Fibroblast of pulmonary artery (primary cell): Measurements from ENCODE around the gene TBCK.

ENCODE experiments used
- DNase-seq: peaks from one replicate; pipeline ENCODE4 v3.0.0-alpha.2; 2010; ENCODE audit warnings: low read depth
- H3K4me3 ChIP-seq: replicated peaks from 2 replicates; pipeline ENCODE4 v1.5.1; 2011; ENCODE audit warnings: low read depth, mild to moderate bottlenecking, control low read depth, low read length, moderate library complexity
- TF ChIP-seq, protein P1 (sequence below): IDR thresholded peaks from 2 replicates; pipeline ENCODE4 v1.5.1; 2011; ENCODE audit warnings: mild to moderate bottlenecking, control low read depth, low read length, inconsistent platforms; ENCODE audit errors: missing control alignments

Gene TBCK

DNA sequence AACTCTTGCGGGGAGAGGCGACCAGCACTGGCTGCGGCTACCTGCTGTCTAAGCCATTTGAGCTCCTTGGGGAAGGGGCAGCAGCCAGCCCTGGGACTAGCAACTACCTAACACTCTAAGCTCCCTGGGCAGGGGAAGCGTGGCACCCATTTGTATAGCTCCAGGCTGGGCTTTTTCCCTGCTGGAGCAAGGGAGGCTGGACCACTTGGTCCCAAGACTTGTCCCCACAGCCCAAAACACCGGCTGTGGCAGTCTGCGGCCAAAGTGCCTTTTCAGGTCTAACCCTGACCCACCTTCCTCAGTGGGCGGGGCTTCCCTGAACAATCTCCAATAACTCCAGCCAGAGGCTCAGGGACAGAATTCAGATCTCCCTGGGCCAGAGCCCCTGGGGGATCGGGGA lies 232.9 kb downstream of the TBCK start:
- DNase-seq = no peak
- H3K4me3 ChIP-seq = no peak overlapping the region
- TF ChIP-seq, protein P1, sequence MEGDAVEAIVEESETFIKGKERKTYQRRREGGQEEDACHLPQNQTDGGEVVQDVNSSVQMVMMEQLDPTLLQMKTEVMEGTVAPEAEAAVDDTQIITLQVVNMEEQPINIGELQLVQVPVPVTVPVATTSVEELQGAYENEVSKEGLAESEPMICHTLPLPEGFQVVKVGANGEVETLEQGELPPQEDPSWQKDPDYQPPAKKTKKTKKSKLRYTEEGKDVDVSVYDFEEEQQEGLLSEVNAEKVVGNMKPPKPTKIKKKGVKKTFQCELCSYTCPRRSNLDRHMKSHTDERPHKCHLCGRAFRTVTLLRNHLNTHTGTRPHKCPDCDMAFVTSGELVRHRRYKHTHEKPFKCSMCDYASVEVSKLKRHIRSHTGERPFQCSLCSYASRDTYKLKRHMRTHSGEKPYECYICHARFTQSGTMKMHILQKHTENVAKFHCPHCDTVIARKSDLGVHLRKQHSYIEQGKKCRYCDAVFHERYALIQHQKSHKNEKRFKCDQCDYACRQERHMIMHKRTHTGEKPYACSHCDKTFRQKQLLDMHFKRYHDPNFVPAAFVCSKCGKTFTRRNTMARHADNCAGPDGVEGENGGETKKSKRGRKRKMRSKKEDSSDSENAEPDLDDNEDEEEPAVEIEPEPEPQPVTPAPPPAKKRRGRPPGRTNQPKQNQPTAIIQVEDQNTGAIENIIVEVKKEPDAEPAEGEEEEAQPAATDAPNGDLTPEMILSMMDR = no peak

- no peak overlapping the region for H3K4me3 ChIP-seq
- peak; percentile 17 for DNase-seq
- TF ChIP-seq, protein P1 = no peak
These were observed 235.6 kb downstream of the TBCK start for GRCh38 chr4:106080376-106080775.

GRCh38 chr4:106079616-106080015 lies 236.4 kb downstream of the TBCK start:
- DNase-seq = no peak
- TF ChIP-seq, protein P1 = no peak
- no peak overlapping the region for H3K4me3 ChIP-seq

DNA sequence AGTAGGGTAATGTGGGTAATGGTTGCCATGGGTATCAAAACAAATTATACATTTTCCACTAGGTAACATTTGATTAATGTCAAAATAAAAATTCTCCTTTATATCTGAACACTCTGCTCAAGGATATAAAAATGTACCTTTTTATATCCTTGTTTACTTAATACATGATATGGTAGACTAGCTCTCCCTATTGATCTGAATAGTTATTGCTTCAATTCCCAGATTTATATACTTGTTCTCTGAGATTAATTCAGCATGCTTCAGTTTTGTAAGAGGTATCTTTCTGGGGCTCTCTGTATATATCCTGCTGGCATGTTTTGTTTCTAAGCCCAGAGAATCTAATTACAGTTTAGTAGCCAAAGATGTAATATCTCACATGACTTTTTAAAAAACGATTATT lies 251.0 kb downstream of the TBCK start:
- TF ChIP-seq, protein P1 = no peak
- DNase-seq = no peak
- H3K4me3 ChIP-seq = no peak overlapping the region

DNA sequence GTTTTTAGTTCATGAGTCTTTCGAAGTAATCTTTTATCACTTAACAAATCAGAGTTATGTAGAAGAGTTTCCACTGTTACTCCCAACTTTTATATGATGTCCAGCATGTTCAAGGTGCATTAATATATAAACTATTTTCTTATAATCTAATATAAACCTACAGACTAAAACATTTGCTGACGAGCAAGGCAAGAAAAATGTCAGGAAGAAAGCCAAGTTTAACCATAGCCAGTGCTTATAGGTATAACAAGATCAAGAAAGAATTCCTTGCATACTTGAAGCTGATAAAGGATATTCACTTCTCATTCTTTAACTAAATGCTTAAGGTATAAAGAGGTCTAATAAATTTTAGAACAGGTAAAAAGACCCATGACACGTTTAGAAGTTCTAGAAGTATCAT lies 253.0 kb downstream of the TBCK start:
- no peak overlapping the region for H3K4me3 ChIP-seq
- DNase-seq = peak; percentile 42
- TF ChIP-seq, protein P1 = no peak

GRCh38 chr4:106062452-106062875 lies 253.5 kb downstream of the TBCK start:
- TF ChIP-seq, protein P1 = no peak
- H3K4me3 ChIP-seq = no peak overlapping the region
- DNase-seq = peak; percentile 73

GRCh38 chr4:106058921-106059320 lies 257.1 kb downstream of the TBCK start:
- TF ChIP-seq, protein P1 = no peak
- DNase-seq = peak; percentile 6
- no peak overlapping the region for H3K4me3 ChIP-seq
